Measurements from ENCODE around the gene STON2. TPM values are rescaled to one million over a fixed set of nuclear protein-coding genes. Genes with fewer than 3 reads are reported as not detected.

The STON2 gene
- total RNA-seq, 1 experiment from 2014 or later, result not detected

GRCh38 chr14:81342850-81343580 lies 57.1 kb downstream of the STON2 start:
- Histone ChIP-seq H3K9ac (ENCODE audit: low read length) (no peak overlapping the region), H3K4me3 (ENCODE audit: low read length) (no peak overlapping the region), H3K4me1 (ENCODE audit: low read length) (peaks cover 2% of the 10 kb centered on the region; the same call in 1 of the 2 replicates), H4K20me1 (ENCODE audit: insufficient read depth, low read depth, low read length) (no peaks in the 10 kb centered on the region), H3K27me3 (ENCODE audit: low read length) (no peaks in the 10 kb centered on the region), H3K79me2 (ENCODE audit: low read length) (no peaks in the 10 kb centered on the region), H3K36me3 (ENCODE audit: insufficient read depth, low read length) (no peaks in the 10 kb centered on the region), H2AFZ (ENCODE audit: low read length) (no peak overlapping the region), H3K9me2 (replicated peaks; ENCODE audit: insufficient read depth, low read length) (no peaks in the 10 kb centered on the region), H3K9me3 (ENCODE audit: low read length) (no peaks in the 10 kb centered on the region), H3K4me2 (ENCODE audit: low read depth, low read length, poor library complexity, severe bottlenecking) (no peak overlapping the region), H3K27ac (ENCODE audit: low read length) (no peak overlapping the region)
- no peak for DNase-seq

GRCh38 chr14:81341781-81342180 lies 58.3 kb downstream of the STON2 start:
- H3K9me2 ChIP-seq (replicated peaks; ENCODE audit: insufficient read depth, low read length), result no peaks in the 10 kb centered on the region
- H2AFZ ChIP-seq (ENCODE audit: low read length), result no peak overlapping the region
- no peak overlapping the region for H3K4me3 ChIP-seq (ENCODE audit: low read length)
- H4K20me1 ChIP-seq (ENCODE audit: insufficient read depth, low read depth, low read length), result no peaks in the 10 kb centered on the region
- no peak overlapping the region for H3K27ac ChIP-seq (ENCODE audit: low read length)
- H3K4me2 ChIP-seq (ENCODE audit: low read depth, low read length, poor library complexity, severe bottlenecking), result no peak overlapping the region
- H3K9ac ChIP-seq (ENCODE audit: low read length), result no peak overlapping the region
- H3K4me1 ChIP-seq (ENCODE audit: low read length), result no peaks in the 10 kb centered on the region
- no peaks in the 10 kb centered on the region for H3K9me3 ChIP-seq (ENCODE audit: low read length)
- no peaks in the 10 kb centered on the region for H3K79me2 ChIP-seq (ENCODE audit: low read length)
- H3K27me3 ChIP-seq (ENCODE audit: low read length), result no peaks in the 10 kb centered on the region
- DNase-seq, result no peak
- H3K36me3 ChIP-seq (ENCODE audit: insufficient read depth, low read length), result no peaks in the 10 kb centered on the region

GRCh38 chr14:81341370-81341769 lies 58.8 kb downstream of the STON2 start:
- no peak overlapping the region for H3K4me3 ChIP-seq (ENCODE audit: low read length)
- no peak for DNase-seq
- no peak overlapping the region for H3K4me2 ChIP-seq (ENCODE audit: low read depth, low read length, poor library complexity, severe bottlenecking)
- no peaks in the 10 kb centered on the region for H3K79me2 ChIP-seq (ENCODE audit: low read length)
- H3K9ac ChIP-seq (ENCODE audit: low read length), result no peak overlapping the region
- H3K36me3 ChIP-seq (ENCODE audit: insufficient read depth, low read length), result no peaks in the 10 kb centered on the region
- H3K9me2 ChIP-seq (replicated peaks; ENCODE audit: insufficient read depth, low read length), result no peaks in the 10 kb centered on the region
- no peaks in the 10 kb centered on the region for H3K4me1 ChIP-seq (ENCODE audit: low read length)
- no peak overlapping the region for H3K27ac ChIP-seq (ENCODE audit: low read length)
- no peaks in the 10 kb centered on the region for H4K20me1 ChIP-seq (ENCODE audit: insufficient read depth, low read depth, low read length)
- no peaks in the 10 kb centered on the region for H3K9me3 ChIP-seq (ENCODE audit: low read length)
- no peak overlapping the region for H2AFZ ChIP-seq (ENCODE audit: low read length)
- no peaks in the 10 kb centered on the region for H3K27me3 ChIP-seq (ENCODE audit: low read length)

GRCh38 chr14:81340201-81340600 lies 59.9 kb downstream of the STON2 start:
- Histone ChIP-seq H3K27me3 (ENCODE audit: low read length) (no peaks in the 10 kb centered on the region), H3K79me2 (ENCODE audit: low read length) (no peaks in the 10 kb centered on the region), H3K9ac (ENCODE audit: low read length) (no peak overlapping the region), H3K9me2 (replicated peaks; ENCODE audit: insufficient read depth, low read length) (no peaks in the 10 kb centered on the region), H4K20me1 (ENCODE audit: insufficient read depth, low read depth, low read length) (no peaks in the 10 kb centered on the region), H3K4me2 (ENCODE audit: low read depth, low read length, poor library complexity, severe bottlenecking) (no peak overlapping the region), H3K27ac (ENCODE audit: low read length) (no peak overlapping the region), H3K4me1 (ENCODE audit: low read length) (no peaks in the 10 kb centered on the region), H2AFZ (ENCODE audit: low read length) (no peak overlapping the region), H3K36me3 (ENCODE audit: insufficient read depth, low read length) (no peaks in the 10 kb centered on the region), H3K4me3 (ENCODE audit: low read length) (no peak overlapping the region), H3K9me3 (ENCODE audit: low read length) (no peaks in the 10 kb centered on the region)
- no peak for DNase-seq

GRCh38 chr14:81337073-81337472 lies 63.1 kb downstream of the STON2 start:
- H4K20me1 ChIP-seq (ENCODE audit: insufficient read depth, low read depth, low read length), result no peaks in the 10 kb centered on the region

GRCh38 chr14:81336009-81336408 lies 64.1 kb downstream of the STON2 start:
- Histone ChIP-seq H3K4me2 (ENCODE audit: low read depth, low read length, poor library complexity, severe bottlenecking) (no peak overlapping the region), H3K27me3 (ENCODE audit: low read length) (peaks cover 8% of the 10 kb centered on the region), H3K9ac (ENCODE audit: low read length) (no peak overlapping the region), H2AFZ (ENCODE audit: low read length) (no peak overlapping the region), H3K4me3 (ENCODE audit: low read length) (no peak overlapping the region), H3K4me1 (ENCODE audit: low read length) (no peaks in the 10 kb centered on the region), H3K36me3 (ENCODE audit: insufficient read depth, low read length) (no peaks in the 10 kb centered on the region), H3K79me2 (ENCODE audit: low read length) (no peaks in the 10 kb centered on the region), H4K20me1 (ENCODE audit: insufficient read depth, low read depth, low read length) (no peaks in the 10 kb centered on the region), H3K27ac (ENCODE audit: low read length) (no peak overlapping the region), H3K9me3 (ENCODE audit: low read length) (no peaks in the 10 kb centered on the region), H3K9me2 (replicated peaks; ENCODE audit: insufficient read depth, low read length) (no peaks in the 10 kb centered on the region)
- no peak for DNase-seq

More at GRCh38 chr14:81337073-81337472, 63.1 kb downstream of the STON2 start:
- Histone ChIP-seq H2AFZ (ENCODE audit: low read length) (no peak overlapping the region), H3K27ac (ENCODE audit: low read length) (no peak overlapping the region), H3K36me3 (ENCODE audit: insufficient read depth, low read length) (no peaks in the 10 kb centered on the region), H3K9me2 (replicated peaks; ENCODE audit: insufficient read depth, low read length) (no peaks in the 10 kb centered on the region), H3K79me2 (ENCODE audit: low read length) (no peaks in the 10 kb centered on the region), H3K4me2 (ENCODE audit: low read depth, low read length, poor library complexity, severe bottlenecking) (no peak overlapping the region), H3K9me3 (ENCODE audit: low read length) (no peaks in the 10 kb centered on the region), H3K27me3 (ENCODE audit: low read length) (peaks cover 8% of the 10 kb centered on the region), H3K9ac (ENCODE audit: low read length) (no peak overlapping the region), H3K4me3 (ENCODE audit: low read length) (no peak overlapping the region), H3K4me1 (ENCODE audit: low read length) (no peaks in the 10 kb centered on the region)
- DNase-seq, result no peak

GRCh38 chr14:81332725-81333124 lies 67.4 kb downstream of the STON2 start:
- no peak overlapping the region for H3K4me3 ChIP-seq (ENCODE audit: low read length)
- no peak for DNase-seq
- H3K4me1 ChIP-seq (ENCODE audit: low read length), result no peaks in the 10 kb centered on the region
- H3K9ac ChIP-seq (ENCODE audit: low read length), result no peak overlapping the region
- no peaks in the 10 kb centered on the region for H3K9me3 ChIP-seq (ENCODE audit: low read length)
- H3K9me2 ChIP-seq (replicated peaks; ENCODE audit: insufficient read depth, low read length), result no peaks in the 10 kb centered on the region
- no peaks in the 10 kb centered on the region for H3K79me2 ChIP-seq (ENCODE audit: low read length)
- no peak overlapping the region for H3K4me2 ChIP-seq (ENCODE audit: low read depth, low read length, poor library complexity, severe bottlenecking)
- H2AFZ ChIP-seq (ENCODE audit: low read length), result no peak overlapping the region
- no peaks in the 10 kb centered on the region for H4K20me1 ChIP-seq (ENCODE audit: insufficient read depth, low read depth, low read length)
- H3K36me3 ChIP-seq (ENCODE audit: insufficient read depth, low read length), result no peaks in the 10 kb centered on the region
- no peak overlapping the region for H3K27ac ChIP-seq (ENCODE audit: low read length)
- peaks cover 8% of the 10 kb centered on the region for H3K27me3 ChIP-seq (ENCODE audit: low read length)

- Histone ChIP-seq H3K4me1 (ENCODE audit: low read length) (no peaks in the 10 kb centered on the region), H4K20me1 (ENCODE audit: insufficient read depth, low read depth, low read length) (no peaks in the 10 kb centered on the region), H3K27me3 (ENCODE audit: low read length) (peaks cover 8% of the 10 kb centered on the region), H3K27ac (ENCODE audit: low read length) (no peak overlapping the region), H3K9me3 (ENCODE audit: low read length) (no peaks in the 10 kb centered on the region), H3K9me2 (replicated peaks; ENCODE audit: insufficient read depth, low read length) (no peaks in the 10 kb centered on the region), H2AFZ (ENCODE audit: low read length) (no peak overlapping the region), H3K4me2 (ENCODE audit: low read depth, low read length, poor library complexity, severe bottlenecking) (no peak overlapping the region), H3K79me2 (ENCODE audit: low read length) (no peaks in the 10 kb centered on the region), H3K9ac (ENCODE audit: low read length) (no peak overlapping the region), H3K36me3 (ENCODE audit: insufficient read depth, low read length) (no peaks in the 10 kb centered on the region), H3K4me3 (ENCODE audit: low read length) (no peak overlapping the region)
- DNase-seq, result no peak
Measured at GRCh38 chr14:81331229-81332021, 68.7 kb downstream of the STON2 start.

All from Karpas-422 (cell line).